GM10266 (cell line): ENCODE results near the gene GUF1.
"Not testable (repeated sequence)": the region's sequence is repeated elsewhere in the genome, so short reads cannot be mapped to it uniquely, and the experiment has no call there.

Experiments
- DNase-seq: peaks from one replicate; pipeline ENCODE4 v3.0.0; 2012; ENCODE audit errors: extremely low spot score
- TF ChIP-seq, protein P1 (sequence below): IDR thresholded peaks from 2 replicates; pipeline ENCODE4 v1.5.1; 2012; ENCODE audit warnings: mild to moderate bottlenecking, low read depth; ENCODE audit not compliant: control insufficient read depth, insufficient read depth; ENCODE audit errors: missing control alignments

Gene GUF1

DNA sequence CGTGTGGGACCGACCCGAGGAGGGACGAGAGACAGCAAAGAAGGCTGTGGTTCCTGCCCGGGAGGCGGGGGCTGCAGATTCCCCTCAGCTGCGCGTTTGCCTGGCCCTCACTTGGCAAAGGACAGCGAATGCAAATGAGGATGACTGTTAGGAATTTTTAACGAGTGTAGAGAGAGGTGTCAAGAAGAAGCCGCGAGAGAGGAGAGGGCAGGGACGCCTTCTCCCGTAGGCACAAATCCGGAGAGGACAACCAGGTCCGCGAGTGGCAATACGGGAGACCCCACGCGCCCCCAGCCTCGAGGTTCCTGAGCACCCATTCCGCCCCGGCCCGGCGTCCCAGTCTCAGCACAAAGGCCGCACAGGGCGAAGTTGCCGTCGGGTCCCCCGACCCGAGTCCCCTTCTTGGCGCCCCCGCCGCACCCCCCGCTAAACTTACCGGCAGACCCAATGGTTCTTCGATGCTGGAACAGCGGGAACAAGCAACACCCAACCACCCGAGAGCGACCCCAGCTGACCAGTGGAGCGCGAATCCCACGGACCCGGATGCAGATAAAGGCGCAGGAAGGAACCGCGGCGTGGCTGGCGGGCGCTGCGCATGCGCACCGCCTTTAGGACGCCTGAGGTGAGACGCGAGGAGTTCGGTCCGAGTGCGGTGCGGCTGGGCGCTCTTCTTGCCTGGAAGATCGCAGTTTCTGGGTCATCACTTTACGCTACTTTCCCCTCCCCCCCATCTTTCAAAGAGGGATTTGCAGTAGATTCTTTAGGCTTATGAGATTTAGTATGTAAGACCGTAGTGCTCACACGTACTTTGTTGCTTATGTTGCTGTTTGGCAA lies 48.0 kb downstream of the GUF1 start, which contains the start of gene GNPDA2:
GNPDA2 (minus strand) TSS at position 519 of the 834 bp plus-strand sequence. CDS start 4,349 bp downstream, outside the sequence.
- TF ChIP-seq, protein P1, sequence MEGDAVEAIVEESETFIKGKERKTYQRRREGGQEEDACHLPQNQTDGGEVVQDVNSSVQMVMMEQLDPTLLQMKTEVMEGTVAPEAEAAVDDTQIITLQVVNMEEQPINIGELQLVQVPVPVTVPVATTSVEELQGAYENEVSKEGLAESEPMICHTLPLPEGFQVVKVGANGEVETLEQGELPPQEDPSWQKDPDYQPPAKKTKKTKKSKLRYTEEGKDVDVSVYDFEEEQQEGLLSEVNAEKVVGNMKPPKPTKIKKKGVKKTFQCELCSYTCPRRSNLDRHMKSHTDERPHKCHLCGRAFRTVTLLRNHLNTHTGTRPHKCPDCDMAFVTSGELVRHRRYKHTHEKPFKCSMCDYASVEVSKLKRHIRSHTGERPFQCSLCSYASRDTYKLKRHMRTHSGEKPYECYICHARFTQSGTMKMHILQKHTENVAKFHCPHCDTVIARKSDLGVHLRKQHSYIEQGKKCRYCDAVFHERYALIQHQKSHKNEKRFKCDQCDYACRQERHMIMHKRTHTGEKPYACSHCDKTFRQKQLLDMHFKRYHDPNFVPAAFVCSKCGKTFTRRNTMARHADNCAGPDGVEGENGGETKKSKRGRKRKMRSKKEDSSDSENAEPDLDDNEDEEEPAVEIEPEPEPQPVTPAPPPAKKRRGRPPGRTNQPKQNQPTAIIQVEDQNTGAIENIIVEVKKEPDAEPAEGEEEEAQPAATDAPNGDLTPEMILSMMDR = peak; percentile 31

DNA sequence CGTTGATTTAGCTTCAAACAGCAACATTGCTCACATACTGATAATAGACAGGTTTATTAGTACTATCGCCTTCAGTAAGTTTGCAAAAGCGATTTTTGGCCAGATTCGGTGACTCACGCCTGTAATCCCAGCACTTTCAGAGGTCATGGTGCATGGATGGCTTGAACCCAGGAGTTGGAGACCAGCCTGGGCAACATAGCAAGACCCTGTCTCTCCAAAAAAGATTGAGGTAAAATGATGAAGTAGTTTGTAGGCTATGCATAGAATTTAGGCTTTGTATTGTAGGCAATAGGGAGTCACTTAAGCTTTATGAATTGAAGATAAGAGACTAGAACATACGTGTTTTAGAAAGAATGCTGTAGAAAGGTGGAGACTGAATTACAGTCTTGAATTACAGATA lies 49.3 kb downstream of the GUF1 start:
- TF ChIP-seq, protein P1 = no peak
- no peak for DNase-seq

More for the DNA sequence above, 48.0 kb downstream of the GUF1 start, which contains the start of gene GNPDA2:
- DNase-seq = peak; percentile 82

DNA sequence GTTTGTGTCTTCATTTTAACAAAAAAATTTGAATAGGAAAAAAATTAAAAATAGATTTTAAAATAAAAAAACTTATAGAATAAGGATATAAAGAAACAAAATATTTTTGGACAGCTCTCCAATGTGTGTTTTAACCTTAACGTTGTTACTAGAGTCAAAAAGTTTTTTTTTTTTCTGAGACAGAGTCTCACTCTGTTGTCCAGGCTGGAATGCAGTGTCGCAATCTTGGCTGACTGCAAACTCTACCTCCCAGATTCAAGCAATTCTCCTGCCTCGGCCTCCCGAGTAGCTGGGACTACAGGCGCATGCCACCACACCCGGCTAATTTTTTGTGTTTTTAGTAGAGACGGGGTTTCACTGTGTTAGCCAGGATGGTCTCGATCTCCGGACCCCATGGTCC lies 50.5 kb downstream of the GUF1 start:
- not testable (repeated sequence) for DNase-seq

DNA sequence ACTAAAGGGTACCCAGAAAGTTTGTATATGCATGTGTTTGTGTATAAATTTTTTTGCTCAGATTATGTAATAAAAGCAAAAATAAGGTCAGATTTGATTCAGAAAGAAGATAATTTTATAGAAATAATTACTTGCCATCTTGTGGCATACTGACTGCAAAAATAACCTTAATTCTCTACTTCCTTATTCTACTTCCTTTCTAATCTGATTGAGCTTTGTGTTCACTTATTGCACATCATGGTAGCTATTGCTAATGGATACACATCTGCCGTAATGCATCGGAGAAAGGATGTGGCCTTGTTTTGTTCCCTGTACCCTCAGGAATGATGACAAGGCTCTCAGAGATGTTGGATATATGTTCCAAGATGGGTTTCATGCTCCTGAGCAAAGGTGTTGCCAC lies 58.7 kb downstream of the GUF1 start:
- DNase-seq = no peak
- TF ChIP-seq, protein P1 = no peak

DNA sequence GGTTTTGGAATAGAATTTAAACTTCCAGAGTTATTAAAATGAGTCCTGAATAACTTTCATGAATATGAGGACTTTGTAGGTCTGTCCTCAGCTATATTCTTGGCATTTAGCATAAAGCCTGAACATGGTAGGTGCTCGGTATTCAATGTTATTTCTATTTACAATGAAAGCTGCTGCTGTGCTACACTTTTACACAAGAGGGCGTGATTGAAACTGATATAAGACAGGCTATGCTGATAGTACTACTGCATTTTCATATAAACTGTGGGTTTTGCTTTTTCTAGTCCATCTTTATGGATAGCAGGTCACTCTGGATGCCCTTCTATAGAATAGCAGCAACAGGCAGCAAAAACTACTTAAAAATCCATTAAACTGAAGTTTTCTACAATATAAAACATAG lies 60.4 kb downstream of the GUF1 start:
- TF ChIP-seq, protein P1 = no peak
- DNase-seq = no peak

DNA sequence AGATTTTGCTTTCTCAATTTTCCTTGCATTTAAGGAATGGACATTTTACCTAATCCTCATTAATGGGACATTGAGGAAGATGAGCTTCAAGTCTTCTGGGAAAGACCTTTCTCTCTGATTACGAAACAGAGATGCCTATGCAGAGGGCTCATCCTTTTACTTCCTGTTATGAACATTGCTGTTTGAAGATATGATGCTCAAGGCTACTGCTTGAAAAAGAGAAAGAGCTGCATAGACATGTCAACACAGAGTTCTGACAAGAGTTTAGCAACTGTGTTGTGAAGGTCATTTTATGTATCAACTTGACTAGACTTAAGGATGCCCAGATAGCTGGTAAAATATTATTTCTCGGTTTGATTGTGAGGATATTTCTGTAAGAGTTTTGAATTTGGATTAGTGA lies 62.0 kb downstream of the GUF1 start:
- no peak for DNase-seq
- TF ChIP-seq, protein P1 = no peak
